ENCODE data around the gene BTBD2.
"Not testable (repeated sequence)": the region's sequence is repeated elsewhere in the genome, so short reads cannot be mapped to it uniquely, and the experiment has no call there.

BTBD2 gene

DNA sequence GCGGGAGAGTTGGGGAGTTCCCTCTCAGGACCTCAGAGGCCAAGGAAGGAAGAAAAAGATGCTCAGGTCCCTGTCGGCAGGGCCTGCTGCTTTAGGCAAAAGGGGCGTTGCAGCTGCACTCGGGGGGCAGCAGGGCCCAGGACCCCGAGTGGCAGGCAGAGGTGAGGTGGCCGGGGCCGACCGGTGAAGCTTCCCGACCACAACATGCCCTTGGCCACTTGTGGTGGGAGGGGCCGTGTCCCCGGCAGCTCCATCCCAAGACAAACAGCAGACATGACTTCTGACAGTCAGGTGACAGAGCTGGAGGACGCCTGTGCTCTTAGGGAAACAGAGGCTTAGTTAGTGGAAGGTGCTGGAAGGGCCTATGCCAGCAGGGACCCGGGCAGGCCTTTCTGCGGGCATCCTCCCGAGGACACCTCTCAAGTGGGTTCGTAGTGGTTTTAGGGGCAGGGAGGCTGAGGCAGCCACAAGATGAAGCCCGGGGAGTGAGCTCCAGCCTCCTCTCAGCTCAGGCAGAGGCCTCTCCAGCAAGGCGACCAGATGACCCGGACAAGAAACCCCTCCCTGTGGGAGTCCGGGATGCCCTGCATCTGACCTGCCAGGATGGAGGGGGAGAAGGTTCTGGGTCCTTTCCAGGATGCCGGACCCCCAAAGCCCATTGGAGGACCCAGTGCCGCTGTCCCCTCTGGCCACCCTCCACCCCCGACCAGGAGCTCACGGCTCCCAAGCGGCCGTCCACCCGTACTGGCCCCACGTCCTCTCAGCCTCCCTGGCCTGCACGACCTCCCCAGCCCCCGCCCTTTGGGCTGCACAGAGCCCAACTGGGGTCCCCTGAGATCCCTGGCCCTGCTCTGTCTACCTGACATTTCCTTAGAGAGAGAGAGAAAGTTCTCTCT is 24.2 kb downstream of the BTBD2 start:
- H3K27me3 ChIP-seq (ENCODE audit: control insufficient read depth, insufficient read depth, low read length) = no peaks in the 10 kb centered on the region
- H3K36me3 ChIP-seq (ENCODE audit: control insufficient read depth, insufficient read depth, low read length) = peaks cover 41% of the 10 kb centered on the region
- no peaks in the 10 kb centered on the region for H3K9me3 ChIP-seq (ENCODE audit: control insufficient read depth, insufficient read depth, low read length)
- no CpG with 5 or more reads among the region's 30 CpGs for WGBS (ENCODE audit: insufficient coverage, insufficient read length)
- H3K27ac ChIP-seq (ENCODE audit: low read length) = no peak overlapping the region
- peaks cover 2% of the 10 kb centered on the region; the same call in 1 of the 2 replicates for H3K4me1 ChIP-seq (ENCODE audit: control insufficient read depth, insufficient read depth, low read length)
- no peak overlapping the region for H3K4me3 ChIP-seq (ENCODE audit: low read length)
- no peak for DNase-seq (ENCODE audit: low read depth, low spot score)

DNA sequence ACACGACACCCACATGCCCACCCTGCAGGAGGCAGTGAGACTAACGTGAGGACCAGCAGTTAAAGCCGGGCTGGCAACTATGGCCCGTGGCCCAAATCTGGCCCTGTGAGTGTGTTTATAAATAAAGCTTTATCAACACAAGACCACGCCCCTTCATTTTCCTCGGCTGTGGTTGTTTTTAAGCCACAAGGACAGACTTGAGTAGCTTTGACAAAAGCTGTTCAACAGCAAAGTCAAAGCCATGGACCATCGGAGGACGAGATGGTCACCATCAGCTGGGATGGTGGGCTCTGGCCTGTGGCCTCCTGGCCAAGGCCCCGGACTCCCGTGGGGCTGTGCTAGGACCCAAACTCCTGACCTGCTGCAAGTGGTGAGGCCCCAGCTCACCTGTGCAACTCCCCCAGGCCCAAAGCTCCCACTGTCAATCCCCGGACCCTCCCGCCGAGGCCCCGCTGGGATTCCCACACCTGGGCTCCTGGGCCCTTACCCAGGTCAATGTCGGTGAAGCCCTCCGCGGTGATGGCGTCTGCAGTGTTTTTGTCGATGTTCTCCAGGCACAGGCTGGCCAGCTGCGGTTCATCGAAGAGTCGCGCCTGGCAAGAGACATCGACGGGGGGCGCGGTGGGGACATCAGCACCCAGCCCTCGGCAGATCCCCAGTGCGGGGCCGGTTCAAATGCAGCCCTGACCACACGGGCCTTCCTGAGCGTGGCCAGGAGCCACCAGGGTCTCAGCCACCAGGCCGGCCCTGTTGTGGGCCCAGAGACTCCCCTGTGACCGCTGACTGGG is 25.1 kb downstream of the BTBD2 start:
- WGBS (ENCODE audit: insufficient coverage, insufficient read length) = no CpG with 5 or more reads among the region's 34 CpGs
- H3K36me3 ChIP-seq (ENCODE audit: control insufficient read depth, insufficient read depth, low read length) = peaks cover 50% of the 10 kb centered on the region

DNA sequence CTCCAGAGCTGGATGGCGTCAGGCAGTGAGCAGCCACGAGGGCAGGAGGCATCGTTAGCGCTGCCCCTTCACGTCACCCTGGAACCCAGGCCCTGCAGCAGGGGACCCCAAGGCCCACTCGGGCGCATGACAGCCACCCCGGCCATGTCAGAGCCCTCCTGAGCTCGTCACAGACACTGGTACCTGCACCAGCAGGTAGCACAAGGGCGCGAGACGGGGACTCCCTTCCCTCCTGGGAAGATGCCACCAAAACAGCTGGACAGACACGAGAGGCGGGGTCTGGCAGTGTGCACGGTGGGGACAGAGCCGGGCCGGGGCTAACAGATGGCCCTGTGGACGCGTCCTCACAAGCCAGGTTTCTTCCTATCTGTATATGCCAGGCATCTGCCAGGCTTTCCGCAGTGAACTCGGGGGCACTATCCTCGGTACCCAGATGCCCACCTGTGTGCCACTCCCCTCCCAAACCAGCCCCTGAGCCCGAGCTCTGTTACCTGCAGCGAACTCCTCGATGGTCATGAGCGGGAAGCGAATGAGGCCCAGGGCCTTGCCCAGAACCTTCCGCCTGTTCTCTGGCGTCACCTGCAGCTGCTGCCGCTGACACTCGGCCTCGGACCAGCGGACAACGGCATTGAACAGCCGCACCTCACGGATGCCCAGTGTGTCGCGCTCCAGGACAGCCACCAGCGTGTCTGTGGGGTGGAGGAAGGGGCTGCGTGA is 25.8 kb downstream of the BTBD2 start:
- Histone ChIP-seq H3K4me3 (ENCODE audit: low read length) (no peak overlapping the region), H3K27ac (ENCODE audit: low read length) (no peak overlapping the region), H3K9me3 (ENCODE audit: control insufficient read depth, insufficient read depth, low read length) (no peaks in the 10 kb centered on the region), H3K27me3 (ENCODE audit: control insufficient read depth, insufficient read depth, low read length) (no peaks in the 10 kb centered on the region), H3K4me1 (ENCODE audit: control insufficient read depth, insufficient read depth, low read length) (peaks cover 2% of the 10 kb centered on the region; the same call in 1 of the 2 replicates), H3K36me3 (ENCODE audit: control insufficient read depth, insufficient read depth, low read length) (peaks cover 56% of the 10 kb centered on the region)
- WGBS (ENCODE audit: insufficient coverage, insufficient read length) = no CpG with 5 or more reads among the region's 40 CpGs
- DNase-seq (ENCODE audit: low read depth, low spot score) = no peak

More for the DNA sequence above, 25.1 kb downstream of the BTBD2 start:
- H3K4me3 ChIP-seq (ENCODE audit: low read length) = no peak overlapping the region
- no peaks in the 10 kb centered on the region for H3K27me3 ChIP-seq (ENCODE audit: control insufficient read depth, insufficient read depth, low read length)
- H3K27ac ChIP-seq (ENCODE audit: low read length) = no peak overlapping the region
- H3K4me1 ChIP-seq (ENCODE audit: control insufficient read depth, insufficient read depth, low read length) = peaks cover 2% of the 10 kb centered on the region; the same call in 1 of the 2 replicates
- DNase-seq (ENCODE audit: low read depth, low spot score) = no peak
- no peaks in the 10 kb centered on the region for H3K9me3 ChIP-seq (ENCODE audit: control insufficient read depth, insufficient read depth, low read length)

DNA sequence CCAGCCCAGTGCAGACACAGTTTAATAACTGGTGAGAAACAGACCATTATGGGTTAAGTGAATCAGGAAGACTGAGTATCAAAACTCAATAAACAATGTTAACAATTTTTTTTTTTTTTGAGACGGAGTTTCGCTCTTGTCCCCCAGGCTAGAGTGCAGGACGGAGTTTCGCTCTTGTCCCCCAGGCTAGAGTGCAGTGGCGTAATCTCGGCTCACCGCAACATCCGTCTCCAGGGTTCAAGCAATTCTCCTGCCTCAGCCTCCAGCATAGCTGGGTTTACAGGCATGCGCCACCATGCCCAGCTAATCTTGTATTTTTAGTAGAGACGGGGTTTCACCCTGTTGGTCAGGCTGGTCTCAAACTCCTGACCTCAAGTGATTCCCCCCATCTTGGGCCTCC is 27.1 kb downstream of the BTBD2 start:
- peaks cover 56% of the 10 kb centered on the region for H3K36me3 ChIP-seq (ENCODE audit: control insufficient read depth, insufficient read depth, low read length)
- DNase-seq (ENCODE audit: low read depth, low spot score); H3K27ac ChIP-seq (ENCODE audit: low read length): not testable (repeated sequence)

DNA sequence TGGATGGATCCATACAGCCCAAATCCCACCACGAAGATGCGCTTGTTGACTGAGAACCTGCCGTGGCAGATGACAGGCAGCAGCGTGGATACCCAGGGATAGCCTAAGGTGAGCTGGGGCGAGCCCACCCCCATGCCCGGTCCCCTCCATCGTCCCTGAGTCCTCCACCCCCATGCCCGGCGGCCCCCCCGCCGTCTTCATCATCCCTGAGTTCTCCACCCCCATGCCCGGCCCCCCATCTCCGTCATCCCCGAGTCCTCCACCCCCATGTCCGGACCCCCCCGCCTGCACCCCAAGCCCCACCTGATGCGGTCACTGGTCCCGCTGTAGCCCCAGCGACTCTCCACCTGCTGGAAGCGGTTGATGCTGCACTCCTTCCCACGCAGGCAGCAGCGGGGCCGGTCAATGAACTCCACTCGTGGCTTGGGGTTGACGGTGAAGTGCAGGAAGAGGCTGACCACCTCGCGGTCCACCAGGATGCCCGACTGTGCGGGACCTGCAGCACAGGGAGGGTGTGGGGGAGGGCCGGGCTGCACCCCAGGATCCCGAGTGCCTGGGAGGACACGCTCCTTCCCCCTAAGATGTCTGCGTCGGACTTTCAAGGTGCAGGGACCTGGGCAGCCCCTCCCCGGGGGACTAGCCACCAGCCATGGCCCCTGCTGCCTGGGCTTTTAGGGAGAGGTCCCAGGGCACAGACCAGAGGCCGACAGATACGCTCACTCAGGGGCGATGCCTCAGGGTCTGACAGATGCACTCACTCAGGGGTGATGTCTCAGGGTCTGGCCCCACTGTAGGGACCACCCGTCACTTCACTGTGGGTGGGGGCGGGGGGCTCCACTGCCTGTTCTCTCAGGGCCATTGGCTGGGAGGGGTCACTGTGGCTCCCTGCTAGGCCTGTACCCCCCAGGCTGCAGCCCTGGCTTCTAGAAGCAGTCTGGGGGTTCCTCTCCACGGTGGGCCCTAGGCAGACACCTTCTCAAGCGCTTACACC is 28.0 kb downstream of the BTBD2 start:
- H3K27ac ChIP-seq (ENCODE audit: low read length) = no peak overlapping the region
- no peaks in the 10 kb centered on the region for H3K9me3 ChIP-seq (ENCODE audit: control insufficient read depth, insufficient read depth, low read length)
- H3K4me3 ChIP-seq (ENCODE audit: low read length) = no peak overlapping the region
- H3K4me1 ChIP-seq (ENCODE audit: control insufficient read depth, insufficient read depth, low read length) = no peaks in the 10 kb centered on the region; the same call in 1 of the 2 replicates
- H3K36me3 ChIP-seq (ENCODE audit: control insufficient read depth, insufficient read depth, low read length) = peaks cover 53% of the 10 kb centered on the region
- no peak for DNase-seq (ENCODE audit: low read depth, low spot score)
- WGBS (ENCODE audit: insufficient coverage, insufficient read length) = no CpG with 5 or more reads among the region's 42 CpGs
- H3K27me3 ChIP-seq (ENCODE audit: control insufficient read depth, insufficient read depth, low read length) = no peaks in the 10 kb centered on the region

More for the DNA sequence above, 27.1 kb downstream of the BTBD2 start:
- H3K4me3 ChIP-seq (ENCODE audit: low read length); H3K9me3 ChIP-seq (ENCODE audit: control insufficient read depth, insufficient read depth, low read length); H3K4me1 ChIP-seq (ENCODE audit: control insufficient read depth, insufficient read depth, low read length); H3K27me3 ChIP-seq (ENCODE audit: control insufficient read depth, insufficient read depth, low read length): not testable (repeated sequence)
- WGBS (ENCODE audit: insufficient coverage, insufficient read length) = no CpG with 5 or more reads among the region's 10 CpGs

DNA sequence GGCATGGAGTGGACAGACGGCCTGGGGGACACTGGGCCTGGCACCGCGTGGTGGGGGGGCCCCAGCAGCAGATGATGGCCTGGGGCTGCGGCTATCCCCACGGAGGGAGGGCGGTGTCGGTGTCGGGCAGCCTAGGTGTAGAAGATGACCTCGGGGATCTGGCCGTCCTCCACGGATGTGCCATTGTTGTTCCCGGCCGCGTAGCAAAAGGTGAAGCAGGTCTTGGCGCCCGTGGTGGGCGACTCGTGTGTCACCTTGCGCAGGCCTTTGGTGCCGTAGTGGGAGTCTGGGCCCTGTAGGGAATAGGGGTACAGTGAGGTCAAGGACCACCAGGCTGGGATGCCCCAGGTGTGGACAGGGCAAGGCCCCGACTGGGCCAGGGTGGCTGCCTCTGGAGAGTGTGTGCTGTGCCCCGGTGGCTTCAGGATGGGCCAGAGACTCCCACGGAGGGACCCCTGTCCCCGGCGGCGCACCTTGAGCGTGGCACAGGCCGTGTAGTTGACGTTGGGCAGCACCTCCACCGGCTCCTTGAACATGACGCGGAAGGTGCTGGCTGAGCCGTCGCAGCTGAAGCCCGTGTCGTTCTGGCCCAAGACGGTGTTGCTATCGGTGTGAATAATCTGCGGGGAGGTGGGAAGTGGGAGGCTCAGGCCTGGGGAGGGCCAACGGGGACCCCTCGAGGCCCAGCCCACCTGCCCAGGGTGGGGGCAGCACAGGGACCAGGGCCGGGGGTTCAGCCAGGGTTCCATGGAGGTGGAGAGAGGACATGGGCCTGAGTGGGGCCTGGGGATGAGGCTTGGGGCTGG is 29.0 kb downstream of the BTBD2 start:
- H3K4me3 ChIP-seq (ENCODE audit: low read length) = no peak overlapping the region
- no CpG with 5 or more reads among the region's 42 CpGs for WGBS (ENCODE audit: insufficient coverage, insufficient read length)
- H3K4me1 ChIP-seq (ENCODE audit: control insufficient read depth, insufficient read depth, low read length) = no peaks in the 10 kb centered on the region; the same call in 1 of the 2 replicates
- H3K36me3 ChIP-seq (ENCODE audit: control insufficient read depth, insufficient read depth, low read length) = peaks cover 54% of the 10 kb centered on the region
- no peak for DNase-seq (ENCODE audit: low read depth, low spot score)
- H3K9me3 ChIP-seq (ENCODE audit: control insufficient read depth, insufficient read depth, low read length) = no peaks in the 10 kb centered on the region
- no peaks in the 10 kb centered on the region for H3K27me3 ChIP-seq (ENCODE audit: control insufficient read depth, insufficient read depth, low read length)
- H3K27ac ChIP-seq (ENCODE audit: low read length) = no peak overlapping the region

DNA sequence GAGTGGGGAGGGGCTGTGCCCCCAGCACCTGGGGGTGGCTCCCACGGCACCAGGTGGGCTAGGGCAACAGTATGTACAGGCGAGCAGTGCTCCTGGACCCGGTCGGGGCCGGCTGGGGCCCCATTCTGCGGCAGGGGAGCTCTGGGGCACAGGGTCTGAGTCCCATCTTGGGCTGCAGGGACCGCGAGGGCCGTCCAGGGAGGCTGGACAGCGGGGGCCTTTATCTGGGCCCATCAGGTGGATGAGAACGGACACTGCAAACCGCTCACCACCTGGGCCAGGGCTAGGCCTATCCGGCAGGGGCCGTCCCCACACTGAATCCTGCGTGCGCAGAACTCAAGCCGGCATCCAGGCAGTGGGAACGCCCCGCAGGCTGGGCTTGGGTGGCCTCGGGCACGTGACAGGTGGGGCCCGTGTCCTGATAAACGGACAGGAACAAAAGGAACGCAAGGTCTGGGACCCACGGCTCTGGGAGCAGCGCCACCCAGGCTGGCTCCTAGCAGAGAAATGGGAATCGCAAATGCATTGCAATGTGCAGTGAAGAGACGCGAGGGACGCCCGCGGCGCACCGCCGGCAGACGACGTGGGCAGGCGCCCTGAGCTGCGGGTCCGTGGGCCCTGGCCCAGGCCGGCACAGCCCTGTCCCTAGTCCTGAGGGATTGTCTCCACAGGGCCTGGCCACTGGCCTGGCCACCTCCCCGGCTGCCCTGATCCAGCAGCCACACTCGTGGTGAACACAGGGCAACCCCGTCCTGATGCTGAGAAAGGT is 29.7 kb downstream of the BTBD2 start:
- DNase-seq (ENCODE audit: low read depth, low spot score) = no peak
- Histone ChIP-seq H3K36me3 (ENCODE audit: control insufficient read depth, insufficient read depth, low read length) (peaks cover 55% of the 10 kb centered on the region), H3K27me3 (ENCODE audit: control insufficient read depth, insufficient read depth, low read length) (no peaks in the 10 kb centered on the region), H3K9me3 (ENCODE audit: control insufficient read depth, insufficient read depth, low read length) (no peaks in the 10 kb centered on the region), H3K4me1 (ENCODE audit: control insufficient read depth, insufficient read depth, low read length) (no peaks in the 10 kb centered on the region; the same call in 1 of the 2 replicates), H3K27ac (ENCODE audit: low read length) (no peak overlapping the region), H3K4me3 (ENCODE audit: low read length) (no peak overlapping the region)
- WGBS (ENCODE audit: insufficient coverage, insufficient read length) = no CpG with 5 or more reads among the region's 44 CpGs

DNA sequence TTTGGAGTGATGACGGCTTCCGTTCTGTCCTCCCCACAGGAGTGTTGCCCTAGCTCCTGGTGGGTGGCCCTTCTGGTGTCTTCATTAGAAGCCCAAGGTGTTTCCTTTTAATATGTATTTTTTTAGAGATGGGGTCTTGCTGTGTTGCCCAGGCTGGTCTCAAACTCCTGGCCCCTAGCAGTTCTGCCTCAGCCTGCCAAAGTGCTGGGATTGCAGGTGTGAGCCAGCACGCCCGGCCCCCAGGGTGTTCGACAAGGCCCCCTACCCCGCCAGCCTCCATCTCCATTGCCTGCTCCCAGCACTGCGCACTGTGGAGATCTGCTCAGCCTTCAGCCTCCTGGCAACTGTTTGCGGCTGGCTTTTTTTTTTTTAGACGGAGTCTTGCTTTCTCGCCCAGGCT is 31.2 kb downstream of the BTBD2 start:
- Histone ChIP-seq H3K4me1 (ENCODE audit: control insufficient read depth, insufficient read depth, low read length) (no peaks in the 10 kb centered on the region; the same call in 1 of the 2 replicates), H3K4me3 (ENCODE audit: low read length) (no peak overlapping the region), H3K27me3 (ENCODE audit: control insufficient read depth, insufficient read depth, low read length) (no peaks in the 10 kb centered on the region), H3K27ac (ENCODE audit: low read length) (no peak overlapping the region), H3K36me3 (ENCODE audit: control insufficient read depth, insufficient read depth, low read length) (peaks cover 53% of the 10 kb centered on the region), H3K9me3 (ENCODE audit: control insufficient read depth, insufficient read depth, low read length) (no peaks in the 10 kb centered on the region)
- no peak for DNase-seq (ENCODE audit: low read depth, low spot score)
- no CpG with 5 or more reads among the region's 10 CpGs for WGBS (ENCODE audit: insufficient coverage, insufficient read length)

Measured in iPS DF 6.9 (cell line).